SH-SY5Y (cell line): ENCODE data around the gene RCAN1.

ENCODE experiments used
- GATA2 ChIP-seq: IDR thresholded peaks from 2 replicates; pipeline ENCODE4 v1.6.1; 2011; ENCODE audit warnings: mild to moderate bottlenecking, low read depth, low read length
- GATA3 ChIP-seq: IDR thresholded peaks from 2 replicates; pipeline ENCODE4 v1.6.1; 2011; ENCODE audit warnings: low read depth, mild to moderate bottlenecking, low read length, moderate library complexity

Gene RCAN1

GRCh38 chr21:34595457-34595856 is 19.5 kb downstream of the RCAN1 start:
- no peak for TF ChIP-seq GATA2
- no peak for TF ChIP-seq GATA3

- no peak for TF ChIP-seq GATA2
These were observed 20.2 kb downstream of the RCAN1 start for GRCh38 chr21:34594566-34595234.

GRCh38 chr21:34593954-34594531 is 20.9 kb downstream of the RCAN1 start:
- no peak for TF ChIP-seq GATA2
- TF ChIP-seq GATA3, result no peak

GRCh38 chr21:34593423-34593822 is 21.5 kb downstream of the RCAN1 start:
- no peak for TF ChIP-seq GATA3
- TF ChIP-seq GATA2, result no peak

GRCh38 chr21:34592120-34592955 is 22.6 kb downstream of the RCAN1 start:
- TF ChIP-seq GATA2, result no peak
- no peak for TF ChIP-seq GATA3

- TF ChIP-seq GATA3 (no peak), GATA2 (no peak)
These were observed 24.4 kb downstream of the RCAN1 start for GRCh38 chr21:34590520-34590919.

- TF ChIP-seq GATA2, result no peak
- TF ChIP-seq GATA3, result no peak
These were observed 25.2 kb downstream of the RCAN1 start for GRCh38 chr21:34589511-34590282.

- no peak for TF ChIP-seq GATA3
- no peak for TF ChIP-seq GATA2
These were observed 30.9 kb downstream of the RCAN1 start for GRCh38 chr21:34583926-34584563.

- TF ChIP-seq GATA2 (no peak), GATA3 (no peak)
These were observed 32.3 kb downstream of the RCAN1 start for GRCh38 chr21:34582506-34583150.

- no peak for TF ChIP-seq GATA3
- no peak for TF ChIP-seq GATA2
These were observed 34.7 kb downstream of the RCAN1 start for GRCh38 chr21:34580181-34580700.

GRCh38 chr21:34579411-34579810 is 35.5 kb downstream of the RCAN1 start:
- TF ChIP-seq GATA3 (no peak), GATA2 (no peak)

- TF ChIP-seq GATA2, result no peak
- no peak for TF ChIP-seq GATA3
These were observed 38.8 kb downstream of the RCAN1 start for GRCh38 chr21:34576041-34576511.

- TF ChIP-seq GATA2 (no peak), GATA3 (no peak)
These were observed 40.0 kb downstream of the RCAN1 start for GRCh38 chr21:34574601-34575529.
